ENCODE results near the gene KDM7A.
"Not testable (repeated sequence)": the region's sequence is repeated elsewhere in the genome, so short reads cannot be mapped to it uniquely, and the experiment has no call there.

DNA sequence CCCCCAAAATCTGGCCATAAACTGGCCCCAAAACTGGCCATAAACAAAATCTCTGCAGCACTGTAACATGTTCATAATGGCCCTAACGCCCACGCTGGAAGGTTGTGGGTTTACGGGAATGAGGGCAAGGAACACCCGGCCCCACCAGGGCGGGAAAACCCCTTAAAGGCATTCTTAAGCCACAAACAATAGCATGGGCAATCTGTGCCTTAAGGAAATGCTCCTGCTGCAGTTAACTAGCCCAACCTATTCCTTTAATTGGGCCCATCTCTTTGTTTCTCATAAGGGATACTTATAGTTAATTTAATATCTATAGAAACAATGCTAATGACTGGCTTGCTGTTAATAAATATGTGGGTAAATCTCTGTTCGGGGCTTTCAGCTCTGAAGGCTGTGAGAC is 26.2 kb upstream of the KDM7A start:
- TF ChIP-seq, protein P1, sequence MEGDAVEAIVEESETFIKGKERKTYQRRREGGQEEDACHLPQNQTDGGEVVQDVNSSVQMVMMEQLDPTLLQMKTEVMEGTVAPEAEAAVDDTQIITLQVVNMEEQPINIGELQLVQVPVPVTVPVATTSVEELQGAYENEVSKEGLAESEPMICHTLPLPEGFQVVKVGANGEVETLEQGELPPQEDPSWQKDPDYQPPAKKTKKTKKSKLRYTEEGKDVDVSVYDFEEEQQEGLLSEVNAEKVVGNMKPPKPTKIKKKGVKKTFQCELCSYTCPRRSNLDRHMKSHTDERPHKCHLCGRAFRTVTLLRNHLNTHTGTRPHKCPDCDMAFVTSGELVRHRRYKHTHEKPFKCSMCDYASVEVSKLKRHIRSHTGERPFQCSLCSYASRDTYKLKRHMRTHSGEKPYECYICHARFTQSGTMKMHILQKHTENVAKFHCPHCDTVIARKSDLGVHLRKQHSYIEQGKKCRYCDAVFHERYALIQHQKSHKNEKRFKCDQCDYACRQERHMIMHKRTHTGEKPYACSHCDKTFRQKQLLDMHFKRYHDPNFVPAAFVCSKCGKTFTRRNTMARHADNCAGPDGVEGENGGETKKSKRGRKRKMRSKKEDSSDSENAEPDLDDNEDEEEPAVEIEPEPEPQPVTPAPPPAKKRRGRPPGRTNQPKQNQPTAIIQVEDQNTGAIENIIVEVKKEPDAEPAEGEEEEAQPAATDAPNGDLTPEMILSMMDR (IDR thresholded peaks at IDR 0.05 in 8 of 11, conservative IDR thresholded peaks at IDR 0.05 in 3 of 11) = not testable (repeated sequence)
- not testable (repeated sequence) for TF ChIP-seq POLR2A, POLR2AphosphoS5 (IDR thresholded peaks at IDR 0.05)

Measured in spleen (tissue), 7 donors.